PFSK-1 (cell line): Measurements from ENCODE around the gene DIABLO.

Source experiments
- POLR2AphosphoS5 ChIP-seq: IDR thresholded peaks from 2 replicates; pipeline ENCODE4 v1.6.1; 2012; ENCODE audit warnings: low read depth, mild to moderate bottlenecking, control low read depth, low read length, moderate library complexity
- SIN3A ChIP-seq: IDR thresholded peaks from 2 replicates; pipeline ENCODE4 v1.6.1; 2012; ENCODE audit warnings: mild to moderate bottlenecking, low read length, moderate library complexity, borderline replicate concordance; ENCODE audit not compliant: insufficient read depth
- TAF1 ChIP-seq: IDR thresholded peaks from 2 replicates; pipeline ENCODE4 v1.6.1; 2012; ENCODE audit warnings: low read length, control low read depth, borderline replicate concordance; ENCODE audit not compliant: insufficient read depth
- TF ChIP-seq, protein P1 (sequence below), 2 experiments: IDR thresholded peaks; 2 replicates each; pipeline versions ENCODE4 v1.6.1 to v1.8.0; 2011 to 2012; ENCODE audit warnings: low read depth in 2 of 2, low read length in 2 of 2, control low read depth in 1 of 2, inconsistent platforms in 1 of 2, mild to moderate bottlenecking in 1 of 2, moderate library complexity in 1 of 2; ENCODE audit not compliant: insufficient read depth in 1 of 2

GRCh38 chr12:122185079-122185478 lies 40.8 kb downstream of the DIABLO start:
- TF ChIP-seq SIN3A (no peak), TAF1 (no peak), POLR2AphosphoS5 (no peak)
- TF ChIP-seq, protein P1, sequence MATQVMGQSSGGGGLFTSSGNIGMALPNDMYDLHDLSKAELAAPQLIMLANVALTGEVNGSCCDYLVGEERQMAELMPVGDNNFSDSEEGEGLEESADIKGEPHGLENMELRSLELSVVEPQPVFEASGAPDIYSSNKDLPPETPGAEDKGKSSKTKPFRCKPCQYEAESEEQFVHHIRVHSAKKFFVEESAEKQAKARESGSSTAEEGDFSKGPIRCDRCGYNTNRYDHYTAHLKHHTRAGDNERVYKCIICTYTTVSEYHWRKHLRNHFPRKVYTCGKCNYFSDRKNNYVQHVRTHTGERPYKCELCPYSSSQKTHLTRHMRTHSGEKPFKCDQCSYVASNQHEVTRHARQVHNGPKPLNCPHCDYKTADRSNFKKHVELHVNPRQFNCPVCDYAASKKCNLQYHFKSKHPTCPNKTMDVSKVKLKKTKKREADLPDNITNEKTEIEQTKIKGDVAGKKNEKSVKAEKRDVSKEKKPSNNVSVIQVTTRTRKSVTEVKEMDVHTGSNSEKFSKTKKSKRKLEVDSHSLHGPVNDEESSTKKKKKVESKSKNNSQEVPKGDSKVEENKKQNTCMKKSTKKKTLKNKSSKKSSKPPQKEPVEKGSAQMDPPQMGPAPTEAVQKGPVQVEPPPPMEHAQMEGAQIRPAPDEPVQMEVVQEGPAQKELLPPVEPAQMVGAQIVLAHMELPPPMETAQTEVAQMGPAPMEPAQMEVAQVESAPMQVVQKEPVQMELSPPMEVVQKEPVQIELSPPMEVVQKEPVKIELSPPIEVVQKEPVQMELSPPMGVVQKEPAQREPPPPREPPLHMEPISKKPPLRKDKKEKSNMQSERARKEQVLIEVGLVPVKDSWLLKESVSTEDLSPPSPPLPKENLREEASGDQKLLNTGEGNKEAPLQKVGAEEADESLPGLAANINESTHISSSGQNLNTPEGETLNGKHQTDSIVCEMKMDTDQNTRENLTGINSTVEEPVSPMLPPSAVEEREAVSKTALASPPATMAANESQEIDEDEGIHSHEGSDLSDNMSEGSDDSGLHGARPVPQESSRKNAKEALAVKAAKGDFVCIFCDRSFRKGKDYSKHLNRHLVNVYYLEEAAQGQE (IDR thresholded peaks at IDR 0.05; ENCODE audit: insufficient read depth in 1 of 2, low read depth in 2 of 2, low read length in 2 of 2): no peak
